Measurements from ENCODE around the gene CMTM1. TPM values are rescaled to one million over a fixed set of nuclear protein-coding genes. Genes with fewer than 3 reads are reported as not detected.
A peak's percentile ranks its signal among the peaks of the same experiment; 100 is the strongest.

Gene CMTM1
- total and polyA plus RNA-seq, 4 donors = 0.41 to 7.5 (median 2.9) TPM

GRCh38 chr16:66578651-66579531 lies 12.7 kb downstream of the CMTM1 start, which contains the start of gene CMTM2:
Gene CMTM2, plus strand, starts transcription at chr16:66579463. Its CDS starts 145 bp downstream, at chr16:66579608.
- peaks cover 0 to 19% (median 15%) of the 10 kb centered on the region in 3 donors for H3K27me3 ChIP-seq (ENCODE audit: control insufficient read depth in 3 of 3, insufficient read depth in 3 of 3, low read length in 2 of 3)
- DNase-seq (peak; percentile 44 to 58 (median 55)), ATAC-seq (ENCODE audit: insufficient read depth, low FRiP score) (no peak)
- no peak within 1 kb of the TSS for H3K9ac ChIP-seq (ENCODE audit: insufficient read depth in 1 of 2, low read length in 2 of 2)
- H3K4me3 ChIP-seq = peak within 1 kb of the TSS; percentile 20
- TF ChIP-seq CTCF (IDR thresholded peaks at IDR 0.05; ENCODE audit: control extremely low read depth, extremely low read depth) = no peak
- H3K36me3 ChIP-seq (ENCODE audit: control insufficient read depth in 4 of 4, insufficient read depth in 4 of 4, low read length in 4 of 4) = peaks cover 0 to 1% (median 0%) of the 10 kb centered on the region in 4 donors
- WGBS, 2 donors = 13 to 20% methylated on average over 77 of the region's 77 CpGs
- no peak within 1 kb of the TSS for H3K27ac ChIP-seq (ENCODE audit: low read depth in 1 of 2, low read length in 1 of 2)
- peaks cover 0 to 3% (median 0%) of the 10 kb centered on the region in 4 donors for H3K9me3 ChIP-seq (ENCODE audit: control insufficient read depth in 4 of 4, insufficient read depth in 3 of 4, low read length in 3 of 4)
- H3K4me1 ChIP-seq (ENCODE audit: control insufficient read depth in 5 of 5, insufficient read depth in 5 of 5, low read length in 5 of 5) = peaks cover 0 to 17% (median 10%) of the 10 kb centered on the region in 5 donors

- ATAC-seq (ENCODE audit: insufficient read depth, low FRiP score) = no peak
- H3K27ac ChIP-seq (ENCODE audit: low read depth in 1 of 2, low read length in 1 of 2) = no peak overlapping the region
- H3K27me3 ChIP-seq (ENCODE audit: control insufficient read depth in 3 of 3, insufficient read depth in 3 of 3, low read length in 2 of 3) = peaks cover 0 to 19% (median 15%) of the 10 kb centered on the region in 3 donors
These were observed 14.5 kb downstream of the CMTM1 start for GRCh38 chr16:66580605-66581209.

GRCh38 chr16:66581246-66581952 lies 15.2 kb downstream of the CMTM1 start:
- H3K4me3 ChIP-seq = no peak overlapping the region
- ATAC-seq (ENCODE audit: insufficient read depth, low FRiP score) = no peak
- WGBS, 2 donors = 90 to 94% methylated on average over 3 of the region's 3 CpGs
- peaks cover 0 to 3% (median 0%) of the 10 kb centered on the region in 4 donors for H3K9me3 ChIP-seq (ENCODE audit: control insufficient read depth in 4 of 4, insufficient read depth in 3 of 4, low read length in 3 of 4)
- TF ChIP-seq CTCF (IDR thresholded peaks at IDR 0.05; ENCODE audit: control extremely low read depth, extremely low read depth) = no peak
- no peak overlapping the region for H3K9ac ChIP-seq (ENCODE audit: insufficient read depth in 1 of 2, low read length in 2 of 2)
- peaks cover 0 to 21% (median 12%) of the 10 kb centered on the region in 5 donors for H3K4me1 ChIP-seq (ENCODE audit: control insufficient read depth in 5 of 5, insufficient read depth in 5 of 5, low read length in 5 of 5)
- no peak overlapping the region for H3K27ac ChIP-seq (ENCODE audit: low read depth in 1 of 2, low read length in 1 of 2)
- no peak for DNase-seq
- peaks cover 0 to 1% (median 0%) of the 10 kb centered on the region in 4 donors for H3K36me3 ChIP-seq (ENCODE audit: control insufficient read depth in 4 of 4, insufficient read depth in 4 of 4, low read length in 4 of 4)
- H3K27me3 ChIP-seq (ENCODE audit: control insufficient read depth in 3 of 3, insufficient read depth in 3 of 3, low read length in 2 of 3) = peaks cover 0 to 19% (median 15%) of the 10 kb centered on the region in 3 donors

More at GRCh38 chr16:66580605-66581209, 14.5 kb downstream of the CMTM1 start:
- no peak for DNase-seq
- 88 to 93% methylated on average over 4 of the region's 4 CpGs for WGBS, 2 donors
- no peak overlapping the region for H3K4me3 ChIP-seq
- H3K36me3 ChIP-seq (ENCODE audit: control insufficient read depth in 4 of 4, insufficient read depth in 4 of 4, low read length in 4 of 4) = peaks cover 0 to 1% (median 0%) of the 10 kb centered on the region in 4 donors
- H3K9ac ChIP-seq (ENCODE audit: insufficient read depth in 1 of 2, low read length in 2 of 2) = no peak overlapping the region
- peaks cover 0 to 3% (median 0%) of the 10 kb centered on the region in 4 donors for H3K9me3 ChIP-seq (ENCODE audit: control insufficient read depth in 4 of 4, insufficient read depth in 3 of 4, low read length in 3 of 4)
- TF ChIP-seq CTCF (IDR thresholded peaks at IDR 0.05; ENCODE audit: control extremely low read depth, extremely low read depth) = no peak
- peaks cover 0 to 21% (median 11%) of the 10 kb centered on the region in 5 donors for H3K4me1 ChIP-seq (ENCODE audit: control insufficient read depth in 5 of 5, insufficient read depth in 5 of 5, low read length in 5 of 5)

Data from lung (tissue), 12 donors.